ENCODE data around the gene RHBDL3. TPM values are rescaled to one million over a fixed set of nuclear protein-coding genes. Genes with fewer than 3 reads are reported as not detected.

Gene RHBDL3
- total RNA-seq, 1 donor from 2014 or later, result 0.99 TPM

GRCh38 chr17:32357615-32358014, 92.0 kb downstream of the RHBDL3 start:
- DNase-seq (ENCODE audit: low spot score), result no peak

- DNase-seq (ENCODE audit: low spot score), result no peak
Measured at GRCh38 chr17:32361270-32361669, 95.6 kb downstream of the RHBDL3 start.

- DNase-seq (ENCODE audit: low spot score), result no peak
Measured at GRCh38 chr17:32370426-32370825, 104.8 kb downstream of the RHBDL3 start.

Other genes with a start within 250 kb of the RHBDL3 start
- gene RHOT1, start 123.3 kb upstream of the RHBDL3 start, total RNA-seq, result 37.3 TPM
- gene C17orf75, start 76.3 kb downstream of the RHBDL3 start, total RNA-seq, result 24.6 TPM
- 231 TPM for gene ZNF207, start 84.3 kb downstream of the RHBDL3 start, total RNA-seq
- 80.9 TPM for gene PSMD11, start 178.7 kb downstream of the RHBDL3 start, total RNA-seq
- 0.83 TPM for gene CDK5R1, start 221.2 kb downstream of the RHBDL3 start, total RNA-seq

Measured in ureter (tissue), 1 donor.